ENCODE measurements around the gene ACTA2. TPM values are rescaled to one million over a fixed set of nuclear protein-coding genes. Genes with fewer than 3 reads are reported as not detected.

ACTA2 gene
- total and polyA plus RNA-seq, 2 donors, result 36.8 to 285 TPM

DNA sequence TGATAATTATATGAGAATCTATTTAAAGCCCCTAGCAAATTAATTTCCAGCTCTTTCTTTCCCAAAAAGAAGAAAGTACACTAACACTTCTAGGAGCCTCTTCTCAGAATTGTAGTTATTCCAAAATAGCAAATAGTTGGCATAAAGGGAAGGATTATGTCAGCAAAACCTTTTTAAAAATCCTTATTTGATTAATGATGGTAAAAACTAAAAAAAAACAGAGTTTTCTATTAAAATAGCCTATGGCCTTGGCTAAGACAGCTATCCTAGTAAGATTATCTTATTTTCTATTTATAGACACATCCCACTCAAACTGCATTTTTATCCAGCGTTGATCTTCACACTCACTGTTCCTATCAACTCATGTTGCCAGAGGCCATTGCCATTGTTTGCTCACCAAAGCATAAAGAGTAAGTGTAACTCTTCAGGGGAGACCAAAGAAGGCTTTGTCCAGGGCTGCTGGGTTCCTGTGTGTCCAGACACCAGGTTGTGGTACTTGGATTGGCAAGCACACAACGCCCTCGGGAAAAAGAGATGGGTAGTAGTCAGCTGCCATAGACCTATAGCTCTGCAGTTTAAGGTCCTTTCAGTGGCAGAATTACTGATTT lies 31.5 kb downstream of the ACTA2 start:
- 97% methylated on average over 3 of the region's 3 CpGs for WGBS
- H3K36me3 ChIP-seq (ENCODE audit: control insufficient read depth in 2 of 2, insufficient read depth in 2 of 2, low read length in 1 of 2), result peaks cover 0 to 19% of the 10 kb centered on the region in 2 donors

DNA sequence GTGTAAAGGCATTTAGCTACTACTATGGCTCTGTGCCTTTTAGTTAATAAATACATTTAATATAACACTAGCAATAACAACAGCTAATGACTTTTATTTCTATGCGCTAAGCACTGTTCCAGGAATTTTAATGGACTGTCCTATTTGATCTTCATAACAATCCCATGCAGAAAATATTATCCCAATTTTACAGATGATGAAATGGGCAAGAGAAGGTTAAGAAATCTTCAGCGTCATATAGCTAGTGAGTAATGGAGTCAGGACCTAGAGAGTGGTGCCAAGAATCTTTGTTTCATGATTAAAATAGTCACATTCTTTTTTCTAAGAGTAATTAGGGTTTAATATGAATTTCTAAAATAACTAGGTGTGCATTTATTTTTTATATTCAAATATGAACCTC lies 32.4 kb downstream of the ACTA2 start:
- no peaks in the 10 kb centered on the region for H3K27me3 ChIP-seq (ENCODE audit: control insufficient read depth in 2 of 2, insufficient read depth in 1 of 2, low read length in 1 of 2)
- 49% methylated on average over 2 of the region's 2 CpGs for WGBS
- H3K27ac ChIP-seq (ENCODE audit: low read depth in 1 of 2, low read length in 1 of 2), result no peak overlapping the region
- no peaks in the 10 kb centered on the region for H3K4me1 ChIP-seq (ENCODE audit: control insufficient read depth in 2 of 2, insufficient read depth in 2 of 2, low read length in 2 of 2)
- H3K9me3 ChIP-seq (ENCODE audit: control insufficient read depth in 2 of 2, insufficient read depth in 1 of 2, low read length in 1 of 2), result no peaks in the 10 kb centered on the region
- peaks cover 0 to 22% of the 10 kb centered on the region in 2 donors for H3K36me3 ChIP-seq (ENCODE audit: control insufficient read depth in 2 of 2, insufficient read depth in 2 of 2, low read length in 1 of 2)
- H3K4me3 ChIP-seq (ENCODE audit: low read length in 2 of 2), result no peak overlapping the region
- no peak for DNase-seq (ENCODE audit: low read depth in 6 of 9, low spot score in 9 of 9)

More for the DNA sequence above, 31.5 kb downstream of the ACTA2 start:
- H3K27me3 ChIP-seq (ENCODE audit: control insufficient read depth in 2 of 2, insufficient read depth in 1 of 2, low read length in 1 of 2), result no peaks in the 10 kb centered on the region
- no peak overlapping the region for H3K4me3 ChIP-seq (ENCODE audit: low read length in 2 of 2)
- DNase-seq (ENCODE audit: low read depth in 6 of 9, low spot score in 9 of 9), result no peak
- H3K9me3 ChIP-seq (ENCODE audit: control insufficient read depth in 2 of 2, insufficient read depth in 1 of 2, low read length in 1 of 2), result no peaks in the 10 kb centered on the region
- H3K27ac ChIP-seq (ENCODE audit: low read depth in 1 of 2, low read length in 1 of 2), result no peak overlapping the region
- H3K4me1 ChIP-seq (ENCODE audit: control insufficient read depth in 2 of 2, insufficient read depth in 2 of 2, low read length in 2 of 2), result no peaks in the 10 kb centered on the region

DNA sequence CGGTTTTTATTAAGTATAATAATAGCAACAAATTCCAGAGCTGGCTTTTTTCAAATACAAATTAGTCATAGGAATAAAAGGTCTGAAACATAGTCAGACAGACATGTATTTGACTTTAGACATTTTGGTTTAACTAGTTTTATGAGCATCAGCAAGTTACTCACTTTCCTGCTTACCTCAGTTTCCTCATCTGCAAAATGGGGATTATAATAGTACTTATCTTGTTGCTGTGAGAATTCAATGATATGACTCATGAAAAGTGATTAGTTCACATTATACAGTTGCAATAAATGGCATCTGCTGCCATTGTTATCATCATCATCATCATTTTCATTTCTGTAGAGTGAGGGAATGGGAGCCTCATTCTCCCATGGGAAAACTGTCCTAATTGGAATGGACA lies 33.5 kb downstream of the ACTA2 start:
- Histone ChIP-seq H3K9me3 (ENCODE audit: control insufficient read depth in 2 of 2, insufficient read depth in 1 of 2, low read length in 1 of 2) (no peaks in the 10 kb centered on the region), H3K27ac (ENCODE audit: low read depth in 1 of 2, low read length in 1 of 2) (no peak overlapping the region), H3K4me3 (ENCODE audit: low read length in 2 of 2) (no peak overlapping the region), H3K4me1 (ENCODE audit: control insufficient read depth in 2 of 2, insufficient read depth in 2 of 2, low read length in 2 of 2) (no peaks in the 10 kb centered on the region), H3K27me3 (ENCODE audit: control insufficient read depth in 2 of 2, insufficient read depth in 1 of 2, low read length in 1 of 2) (no peaks in the 10 kb centered on the region), H3K36me3 (ENCODE audit: control insufficient read depth in 2 of 2, insufficient read depth in 2 of 2, low read length in 1 of 2) (peaks cover 0 to 22% of the 10 kb centered on the region in 2 donors)
- no peak for DNase-seq (ENCODE audit: low read depth in 6 of 9, low spot score in 9 of 9)
- WGBS, result 98% methylated on average over 1 of the region's 1 CpG

DNA sequence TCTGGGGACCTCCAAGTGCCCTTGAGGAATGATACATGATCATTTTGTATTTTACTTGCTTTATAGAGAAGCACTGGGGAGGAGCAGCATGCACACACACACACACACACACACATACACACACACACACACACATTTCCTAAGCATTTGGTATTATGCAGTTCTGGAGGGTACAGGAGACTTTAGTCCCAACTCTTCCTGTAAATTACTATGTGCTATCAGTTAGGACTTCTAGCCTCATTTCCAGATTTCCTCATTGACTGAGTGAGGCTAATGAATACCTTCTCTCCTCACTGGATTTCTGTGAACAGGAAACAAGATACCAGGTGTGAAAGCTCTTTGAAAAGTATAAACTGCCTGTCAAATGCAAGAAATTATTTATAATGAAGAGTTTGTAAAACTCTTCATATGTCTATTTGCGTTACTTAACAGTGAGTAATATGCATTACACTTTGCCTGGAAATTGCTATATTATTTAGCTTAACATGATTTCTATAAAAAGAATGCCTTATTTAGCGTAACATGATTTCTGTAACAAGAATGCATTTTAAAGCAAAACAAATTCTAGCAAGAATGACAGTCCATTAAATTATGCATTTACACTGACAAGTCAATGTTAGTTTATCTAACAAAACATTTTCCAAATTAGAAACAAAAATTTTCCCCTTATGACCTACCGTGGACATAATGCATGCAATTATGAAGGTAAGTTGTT lies 34.2 kb downstream of the ACTA2 start:
- no peaks in the 10 kb centered on the region for H3K4me1 ChIP-seq (ENCODE audit: control insufficient read depth in 2 of 2, insufficient read depth in 2 of 2, low read length in 2 of 2)
- H3K27me3 ChIP-seq (ENCODE audit: control insufficient read depth in 2 of 2, insufficient read depth in 1 of 2, low read length in 1 of 2), result no peaks in the 10 kb centered on the region
- no peak for DNase-seq (ENCODE audit: low read depth in 6 of 9, low spot score in 9 of 9)
- 97% methylated on average over 3 of the region's 3 CpGs for WGBS
- H3K36me3 ChIP-seq (ENCODE audit: control insufficient read depth in 2 of 2, insufficient read depth in 2 of 2, low read length in 1 of 2), result peaks cover 0 to 19% of the 10 kb centered on the region in 2 donors
- no peaks in the 10 kb centered on the region for H3K9me3 ChIP-seq (ENCODE audit: control insufficient read depth in 2 of 2, insufficient read depth in 1 of 2, low read length in 1 of 2)
- H3K4me3 ChIP-seq (ENCODE audit: low read length in 2 of 2), result no peak overlapping the region
- no peak overlapping the region for H3K27ac ChIP-seq (ENCODE audit: low read depth in 1 of 2, low read length in 1 of 2)

DNA sequence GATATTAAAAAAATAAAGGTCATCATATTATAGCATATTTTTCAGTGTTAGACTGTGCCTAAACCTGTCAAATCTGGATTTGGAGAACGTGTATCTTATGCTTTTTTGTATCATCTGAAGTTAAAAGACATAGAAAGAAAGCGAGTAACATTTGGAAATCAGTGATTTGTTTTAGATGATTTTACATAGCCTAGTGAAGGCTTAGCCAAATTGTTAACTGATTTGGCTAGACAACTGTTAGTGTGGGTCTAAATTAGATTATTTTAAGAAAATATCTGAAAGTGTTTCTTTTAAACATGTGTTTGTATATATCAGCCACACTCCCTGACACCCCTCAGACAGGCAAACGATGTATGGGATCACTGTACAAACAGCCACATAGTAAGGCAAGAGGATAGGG lies 35.6 kb downstream of the ACTA2 start:
- DNase-seq (ENCODE audit: low read depth in 6 of 9, low spot score in 9 of 9), result no peak
- 97% methylated on average over 3 of the region's 3 CpGs for WGBS
- Histone ChIP-seq H3K4me1 (ENCODE audit: control insufficient read depth in 2 of 2, insufficient read depth in 2 of 2, low read length in 2 of 2) (no peaks in the 10 kb centered on the region), H3K27ac (ENCODE audit: low read depth in 1 of 2, low read length in 1 of 2) (no peak overlapping the region), H3K27me3 (ENCODE audit: control insufficient read depth in 2 of 2, insufficient read depth in 1 of 2, low read length in 1 of 2) (no peaks in the 10 kb centered on the region), H3K4me3 (ENCODE audit: low read length in 2 of 2) (no peak overlapping the region), H3K36me3 (ENCODE audit: control insufficient read depth in 2 of 2, insufficient read depth in 2 of 2, low read length in 1 of 2) (peaks cover 0 to 32% of the 10 kb centered on the region in 2 donors), H3K9me3 (ENCODE audit: control insufficient read depth in 2 of 2, insufficient read depth in 1 of 2, low read length in 1 of 2) (no peaks in the 10 kb centered on the region)

DNA sequence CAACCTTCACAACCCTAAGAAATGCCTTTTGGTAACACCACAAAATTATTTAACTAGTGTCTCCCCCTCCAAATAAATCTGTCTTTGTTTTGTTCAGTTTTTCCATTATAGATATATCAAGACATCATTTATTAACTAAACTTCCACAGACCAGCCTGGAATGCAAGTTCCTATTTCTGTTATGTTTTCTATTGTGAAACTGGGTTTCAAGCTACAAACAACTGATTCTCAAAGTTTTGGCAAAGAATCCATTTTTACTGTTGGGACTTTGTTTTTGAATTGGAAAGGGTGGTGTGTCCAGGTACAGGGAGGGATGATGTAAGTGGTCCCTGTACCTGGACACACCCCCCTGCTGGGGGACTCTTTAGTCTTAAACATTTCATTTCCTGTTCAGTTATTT lies 36.3 kb downstream of the ACTA2 start:
- DNase-seq (ENCODE audit: low read depth in 6 of 9, low spot score in 9 of 9), result no peak
- H3K9me3 ChIP-seq (ENCODE audit: control insufficient read depth in 2 of 2, insufficient read depth in 1 of 2, low read length in 1 of 2), result no peaks in the 10 kb centered on the region
- no peaks in the 10 kb centered on the region for H3K27me3 ChIP-seq (ENCODE audit: control insufficient read depth in 2 of 2, insufficient read depth in 1 of 2, low read length in 1 of 2)
- no peak overlapping the region for H3K27ac ChIP-seq (ENCODE audit: low read depth in 1 of 2, low read length in 1 of 2)
- no peaks in the 10 kb centered on the region for H3K4me1 ChIP-seq (ENCODE audit: control insufficient read depth in 2 of 2, insufficient read depth in 2 of 2, low read length in 2 of 2)
- no peak overlapping the region for H3K4me3 ChIP-seq (ENCODE audit: low read length in 2 of 2)
- peaks cover 0 to 37% of the 10 kb centered on the region in 2 donors for H3K36me3 ChIP-seq (ENCODE audit: control insufficient read depth in 2 of 2, insufficient read depth in 2 of 2, low read length in 1 of 2)

DNA sequence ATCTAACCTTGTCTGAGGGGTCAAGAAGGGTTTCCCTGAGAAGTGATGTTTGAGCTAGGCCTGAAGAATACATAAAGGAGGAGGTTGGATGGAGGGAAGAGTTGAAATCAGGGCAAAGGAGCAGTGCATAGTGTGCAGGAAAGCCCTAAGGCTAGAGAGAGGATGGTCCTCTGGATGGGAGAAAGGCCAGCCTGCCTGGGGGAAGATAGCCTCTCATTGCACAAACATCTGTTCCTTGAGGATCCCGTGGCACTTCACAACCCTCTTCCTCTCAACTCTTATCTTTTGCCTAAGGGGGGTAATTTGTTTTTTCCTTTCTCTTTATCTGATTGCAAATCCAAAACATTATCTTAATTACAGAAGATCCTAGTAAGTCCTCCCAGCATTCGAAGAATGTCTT lies 36.8 kb downstream of the ACTA2 start:
- no peaks in the 10 kb centered on the region for H3K27me3 ChIP-seq (ENCODE audit: control insufficient read depth in 2 of 2, insufficient read depth in 1 of 2, low read length in 1 of 2)
- no peak for DNase-seq (ENCODE audit: low read depth in 6 of 9, low spot score in 9 of 9)
- H3K36me3 ChIP-seq (ENCODE audit: control insufficient read depth in 2 of 2, insufficient read depth in 2 of 2, low read length in 1 of 2), result peaks cover 0 to 33% of the 10 kb centered on the region in 2 donors
- H3K9me3 ChIP-seq (ENCODE audit: control insufficient read depth in 2 of 2, insufficient read depth in 1 of 2, low read length in 1 of 2), result no peaks in the 10 kb centered on the region
- WGBS, result 95% methylated on average over 2 of the region's 2 CpGs
- H3K27ac ChIP-seq (ENCODE audit: low read depth in 1 of 2, low read length in 1 of 2), result no peak overlapping the region
- no peak overlapping the region for H3K4me3 ChIP-seq (ENCODE audit: low read length in 2 of 2)
- H3K4me1 ChIP-seq (ENCODE audit: control insufficient read depth in 2 of 2, insufficient read depth in 2 of 2, low read length in 2 of 2), result no peaks in the 10 kb centered on the region

DNA sequence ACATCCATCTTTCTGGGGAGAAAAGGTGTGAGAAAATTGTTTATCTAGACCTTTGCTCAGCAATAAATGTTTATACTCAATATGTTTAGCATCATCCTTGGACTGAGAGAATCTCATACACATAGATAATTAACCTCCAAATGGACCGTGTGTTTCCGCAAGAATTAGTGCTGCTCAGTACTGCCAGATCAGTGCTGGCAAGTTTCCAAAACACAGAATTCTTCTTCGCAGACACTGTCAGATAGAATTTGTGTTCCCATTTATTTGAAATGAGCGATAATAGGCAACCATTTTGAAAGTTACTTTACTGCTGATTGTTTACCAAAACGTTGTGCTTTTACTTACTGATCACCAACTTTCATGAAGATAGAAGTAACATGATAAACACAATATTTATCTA lies 38.8 kb downstream of the ACTA2 start:
- H3K27ac ChIP-seq (ENCODE audit: low read depth in 1 of 2, low read length in 1 of 2), result no peak overlapping the region
- H3K9me3 ChIP-seq (ENCODE audit: control insufficient read depth in 2 of 2, insufficient read depth in 1 of 2, low read length in 1 of 2), result no peaks in the 10 kb centered on the region
- peaks cover 0 to 38% of the 10 kb centered on the region in 2 donors for H3K36me3 ChIP-seq (ENCODE audit: control insufficient read depth in 2 of 2, insufficient read depth in 2 of 2, low read length in 1 of 2)
- 91% methylated on average over 5 of the region's 5 CpGs for WGBS
- H3K4me3 ChIP-seq (ENCODE audit: low read length in 2 of 2), result no peak overlapping the region
- DNase-seq (ENCODE audit: low read depth in 6 of 9, low spot score in 9 of 9), result no peak
- no peaks in the 10 kb centered on the region for H3K4me1 ChIP-seq (ENCODE audit: control insufficient read depth in 2 of 2, insufficient read depth in 2 of 2, low read length in 2 of 2)
- H3K27me3 ChIP-seq (ENCODE audit: control insufficient read depth in 2 of 2, insufficient read depth in 1 of 2, low read length in 1 of 2), result no peaks in the 10 kb centered on the region

DNA sequence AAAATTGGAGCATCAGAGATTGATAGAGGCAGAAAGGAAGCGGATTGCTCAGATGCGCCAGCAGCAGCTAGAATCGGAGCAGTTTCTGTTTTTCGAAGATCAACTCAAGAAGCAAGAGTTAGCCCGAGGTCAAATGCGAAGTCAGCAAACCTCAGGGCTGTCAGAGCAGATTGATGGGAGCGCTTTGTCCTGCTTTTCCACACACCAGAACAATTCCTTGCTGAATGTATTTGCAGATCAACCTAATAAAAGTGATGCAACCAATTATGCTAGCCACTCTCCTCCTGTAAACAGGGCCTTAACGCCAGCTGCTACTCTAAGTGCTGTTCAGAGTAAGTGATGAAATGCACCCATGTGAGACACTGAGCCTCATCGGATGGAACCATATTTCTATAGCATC lies 39.4 kb downstream of the ACTA2 start:
- peaks cover 0 to 38% of the 10 kb centered on the region in 2 donors for H3K36me3 ChIP-seq (ENCODE audit: control insufficient read depth in 2 of 2, insufficient read depth in 2 of 2, low read length in 1 of 2)
- H3K4me3 ChIP-seq (ENCODE audit: low read length in 2 of 2), result no peak overlapping the region
- 95% methylated on average over 9 of the region's 9 CpGs for WGBS
- H3K9me3 ChIP-seq (ENCODE audit: control insufficient read depth in 2 of 2, insufficient read depth in 1 of 2, low read length in 1 of 2), result no peaks in the 10 kb centered on the region
- no peak overlapping the region for H3K27ac ChIP-seq (ENCODE audit: low read depth in 1 of 2, low read length in 1 of 2)
- no peaks in the 10 kb centered on the region for H3K27me3 ChIP-seq (ENCODE audit: control insufficient read depth in 2 of 2, insufficient read depth in 1 of 2, low read length in 1 of 2)
- H3K4me1 ChIP-seq (ENCODE audit: control insufficient read depth in 2 of 2, insufficient read depth in 2 of 2, low read length in 2 of 2), result no peaks in the 10 kb centered on the region
- DNase-seq (ENCODE audit: low read depth in 6 of 9, low spot score in 9 of 9), result no peak

Data from thymus (tissue), 11 donors.